GM18868 (cell line): ENCODE measurements around the gene CERCAM.
"Not testable (repeated sequence)": the region's sequence is repeated elsewhere in the genome, so short reads cannot be mapped to it uniquely, and the experiment has no call there.

ENCODE experiments used
- ATAC-seq: cut with Tn5 transposase; IDR thresholded peaks from one replicate; pipeline ENCODE4 v1.9.1; 2021; ENCODE audit warnings: mild to moderate bottlenecking, moderate library complexity; ENCODE audit not compliant: unreplicated experiment

The CERCAM gene

DNA sequence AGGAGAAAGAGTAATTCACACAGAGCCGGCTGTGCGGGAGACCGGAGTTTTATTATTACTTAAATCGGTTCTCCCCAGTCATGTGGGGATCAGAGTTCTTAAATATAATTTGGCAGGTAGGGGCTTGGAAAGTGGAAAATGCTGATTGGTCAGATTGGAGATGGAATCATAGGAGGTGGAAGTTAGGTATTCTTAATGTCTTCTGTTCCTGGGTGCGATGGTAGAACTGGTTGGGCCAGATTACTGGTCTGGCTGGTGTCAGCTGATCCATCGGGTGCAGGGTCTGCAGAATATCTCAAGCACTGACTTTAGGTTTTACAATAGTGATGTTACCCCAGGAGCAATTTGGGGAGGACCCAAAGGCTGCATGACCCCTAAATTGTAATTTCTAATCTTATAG, 4.6 kb upstream of the CERCAM start:
- no peak for ATAC-seq

DNA sequence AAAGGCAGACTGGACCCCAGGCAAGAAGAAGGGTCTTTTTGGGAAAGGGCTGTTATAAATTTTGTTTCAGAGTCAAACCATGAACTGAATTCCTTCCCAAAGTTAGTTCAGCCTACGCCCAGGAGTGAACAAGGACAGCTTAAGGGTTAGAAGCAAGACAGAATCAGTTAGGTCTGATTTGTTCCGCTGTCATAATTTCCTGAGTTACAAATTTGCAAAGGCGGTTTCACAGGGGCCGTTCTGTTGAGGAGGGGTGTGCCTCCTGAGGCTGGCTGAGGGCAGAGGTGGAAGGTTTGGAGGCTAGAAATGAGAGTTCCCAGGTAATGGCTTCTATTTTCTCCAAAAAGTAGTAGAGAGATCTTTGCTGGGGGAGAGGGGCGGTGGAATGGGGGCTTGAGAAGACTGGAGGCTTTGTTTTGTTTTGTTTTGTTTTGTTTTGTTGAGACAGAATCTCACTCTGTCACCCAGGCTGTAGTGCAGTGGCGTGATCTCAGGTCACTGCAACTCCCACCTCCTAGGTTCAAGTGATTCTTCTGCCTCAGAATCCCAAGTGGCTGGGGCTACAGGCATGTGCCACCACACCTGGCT, 4.1 kb upstream of the CERCAM start:
- no peak for ATAC-seq

DNA sequence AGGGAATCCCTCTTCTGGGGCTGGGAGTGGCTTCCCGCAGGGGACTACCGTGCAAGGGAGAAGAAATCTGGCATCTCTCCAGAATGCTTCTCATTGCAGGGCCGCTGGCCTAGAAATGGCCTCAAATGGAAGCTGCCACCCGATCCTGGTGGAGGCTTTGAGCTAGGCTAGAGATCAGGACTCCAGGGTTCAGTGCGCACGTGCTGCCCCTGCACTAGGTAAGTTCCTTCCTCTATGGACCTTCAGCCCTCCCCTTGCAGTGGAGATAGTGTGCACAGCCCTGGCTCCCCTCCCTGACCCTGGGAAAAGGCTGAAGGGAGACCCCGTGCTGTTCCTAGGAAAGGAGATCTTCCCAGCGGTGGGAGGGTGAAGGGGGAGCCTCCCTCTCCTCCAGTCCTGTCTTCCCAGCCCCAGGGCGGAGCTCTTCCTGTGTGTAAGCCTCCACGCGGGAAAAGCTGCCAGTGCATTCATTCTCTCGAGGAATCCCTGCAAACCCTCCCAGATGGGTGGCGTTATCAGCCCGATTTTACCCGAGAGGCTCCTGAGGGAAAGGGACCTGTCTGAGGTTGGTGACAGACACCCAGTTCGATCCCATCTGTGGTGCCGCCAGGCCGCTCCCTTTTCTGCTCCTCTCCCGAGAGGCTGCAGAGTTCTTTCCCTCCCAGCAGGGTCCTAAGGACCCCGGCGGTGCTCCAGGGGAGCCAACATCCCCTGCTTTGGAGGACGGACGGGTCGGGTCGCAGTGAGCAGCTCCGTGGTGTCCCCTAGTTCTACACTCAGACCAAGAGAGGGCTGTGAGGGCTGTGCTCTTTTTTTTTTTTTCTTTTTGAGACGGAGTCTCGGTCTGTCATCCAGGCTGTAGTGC, 1.4 kb upstream of the CERCAM start:
- no peak for ATAC-seq

DNA sequence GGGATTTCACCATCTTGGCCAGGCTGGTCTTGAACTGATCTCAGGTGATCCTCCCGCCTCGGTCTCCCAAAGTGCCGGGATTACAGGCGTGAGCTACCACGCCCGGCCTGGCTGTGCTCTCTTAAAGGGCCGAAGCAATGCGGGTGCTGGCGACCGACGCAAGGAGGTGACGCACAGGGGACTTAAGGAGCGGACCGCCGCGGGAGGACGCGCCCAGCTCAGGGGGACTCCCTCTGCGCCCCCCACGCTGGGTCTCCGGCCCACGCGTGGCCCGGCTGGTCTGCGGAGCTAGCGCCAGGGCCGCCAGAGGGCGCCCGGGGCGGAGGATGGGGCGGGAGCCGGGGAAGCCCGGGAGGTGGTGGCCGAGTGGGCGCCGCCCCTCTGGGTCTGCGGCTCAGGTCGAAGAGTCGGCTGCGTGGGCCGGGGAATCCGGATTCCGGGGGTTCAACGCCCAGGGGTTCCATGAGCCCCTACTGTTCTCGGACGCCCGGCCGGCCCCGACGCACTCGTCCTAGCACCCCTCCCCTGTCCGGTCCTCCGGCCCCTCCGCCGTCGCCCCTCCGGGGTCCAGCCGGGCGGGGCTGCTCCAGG, 502 bp upstream of the CERCAM start:
- ATAC-seq, result peak; percentile 76

DNA sequence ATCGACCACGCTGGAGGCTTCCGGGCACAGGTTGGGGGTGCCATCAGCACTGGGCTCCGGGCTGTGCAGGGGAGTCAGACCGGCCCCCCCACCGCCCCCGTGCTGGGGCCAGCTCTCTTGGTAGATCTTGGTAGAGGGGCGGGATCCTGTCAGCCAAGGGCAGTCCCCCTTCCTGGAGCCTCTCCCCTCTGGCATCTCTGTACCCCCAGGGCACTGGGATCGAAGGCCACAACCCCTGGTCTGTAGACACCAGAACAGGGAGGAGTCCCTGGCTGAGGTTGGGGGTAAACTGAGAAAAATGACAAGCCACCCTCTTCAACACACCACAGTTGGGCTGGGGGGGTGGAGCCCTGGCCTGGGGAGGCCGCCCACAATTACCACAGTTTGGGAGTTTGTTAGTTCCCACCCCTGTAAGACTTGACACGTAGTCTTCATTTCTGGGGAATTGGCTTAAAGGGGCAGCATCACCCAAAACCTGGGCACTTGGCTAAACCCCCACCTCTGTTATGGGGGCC, 882 bp downstream of the CERCAM start:
- no peak for ATAC-seq

DNA sequence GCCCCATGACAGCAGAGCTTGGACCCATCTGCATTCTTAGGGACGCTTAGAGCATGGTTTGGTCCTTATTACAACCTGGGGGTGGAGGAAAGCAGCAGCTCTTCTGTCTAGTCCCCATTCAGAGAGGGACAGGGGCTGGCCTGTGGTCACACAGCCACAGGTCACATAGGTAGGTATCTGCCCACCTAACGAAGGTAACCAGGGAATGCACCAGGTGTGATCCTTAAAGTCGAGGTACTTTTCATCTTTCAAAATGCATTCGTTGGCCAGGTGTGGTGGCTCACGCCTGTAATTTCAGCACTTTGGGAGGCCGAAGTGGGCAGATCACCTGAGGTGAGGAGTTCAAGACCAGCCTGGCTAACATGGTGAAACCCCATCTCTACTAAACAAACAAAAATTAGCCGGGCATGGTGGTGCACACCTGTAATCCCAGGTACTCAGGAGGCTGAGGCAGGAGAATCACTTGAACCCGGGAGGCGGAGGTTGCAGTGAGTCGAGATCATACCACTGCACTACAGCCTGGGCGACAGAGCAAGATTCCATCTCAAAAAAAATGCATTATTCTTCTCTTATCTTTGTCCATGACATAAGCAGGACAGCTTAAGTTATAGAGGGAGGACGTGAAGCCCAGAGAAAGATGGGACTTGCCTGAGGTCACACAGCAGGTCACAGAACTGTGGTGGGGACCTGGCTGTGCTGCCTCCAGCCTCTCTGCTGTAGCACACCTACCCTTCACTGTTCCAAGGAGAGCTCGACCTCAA, 1.5 kb downstream of the CERCAM start:
- not testable (repeated sequence) for ATAC-seq

DNA sequence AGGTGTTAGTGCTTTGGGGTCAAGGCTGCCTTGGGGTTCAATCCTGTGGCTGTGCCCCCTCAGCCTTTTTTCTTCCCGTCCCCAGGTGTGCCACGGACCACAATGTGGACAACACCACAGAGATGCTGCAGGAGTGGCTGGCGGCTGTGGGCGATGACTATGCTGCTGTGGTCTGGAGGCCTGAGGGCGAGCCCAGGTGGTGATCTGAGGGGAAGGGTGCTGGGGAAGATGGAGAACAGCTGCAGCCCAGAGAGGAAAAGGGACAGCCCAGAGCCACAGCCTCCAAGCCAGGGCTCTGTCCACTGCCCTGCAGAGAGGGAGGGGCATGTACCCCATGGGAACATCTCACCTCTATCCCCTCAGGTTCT, 2.1 kb downstream of the CERCAM start:
- ATAC-seq, result no peak

DNA sequence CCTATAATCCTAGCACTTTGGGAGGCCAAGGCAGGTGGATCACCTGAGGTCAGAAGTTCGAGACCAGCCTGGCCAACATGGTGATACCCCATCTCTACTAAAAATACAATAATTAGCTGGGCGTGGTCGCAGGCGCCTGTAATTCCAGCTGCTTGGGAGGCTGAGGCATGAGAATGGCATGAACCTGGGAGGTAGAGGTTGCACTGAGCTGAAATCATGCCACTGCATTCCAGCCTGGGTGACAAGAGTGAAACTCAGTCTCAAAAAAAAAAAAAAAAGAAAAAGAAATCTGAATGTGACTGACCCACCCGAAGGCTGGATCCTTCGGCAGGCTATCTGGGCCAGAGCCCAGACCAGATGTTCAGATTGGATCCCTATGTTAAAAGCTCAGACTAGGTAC, 2.7 kb downstream of the CERCAM start:
- ATAC-seq, result not testable (repeated sequence)

DNA sequence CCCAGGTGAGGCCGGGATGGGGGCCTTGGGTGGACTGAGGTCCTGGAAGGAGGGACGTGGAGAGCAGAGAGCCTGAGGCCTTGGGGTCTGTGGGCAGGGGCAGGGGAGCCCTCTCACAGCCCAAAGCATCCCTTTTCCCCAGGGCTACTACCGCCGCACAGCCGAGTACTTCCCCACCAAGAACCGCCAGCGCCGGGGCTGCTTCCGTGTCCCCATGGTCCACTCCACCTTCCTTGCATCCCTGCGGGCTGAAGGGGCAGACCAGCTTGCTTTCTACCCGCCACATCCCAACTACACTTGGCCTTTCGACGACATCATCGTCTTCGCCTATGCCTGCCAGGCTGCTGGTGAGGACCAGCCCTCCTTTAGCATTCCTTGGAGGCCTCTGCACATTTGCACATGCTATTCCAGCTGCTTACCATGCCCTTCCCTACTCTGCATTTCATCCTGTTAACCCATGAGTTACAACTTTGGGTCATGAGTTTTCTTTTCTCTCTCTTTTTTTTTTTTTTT, 3.7 kb downstream of the CERCAM start:
- no peak for ATAC-seq

DNA sequence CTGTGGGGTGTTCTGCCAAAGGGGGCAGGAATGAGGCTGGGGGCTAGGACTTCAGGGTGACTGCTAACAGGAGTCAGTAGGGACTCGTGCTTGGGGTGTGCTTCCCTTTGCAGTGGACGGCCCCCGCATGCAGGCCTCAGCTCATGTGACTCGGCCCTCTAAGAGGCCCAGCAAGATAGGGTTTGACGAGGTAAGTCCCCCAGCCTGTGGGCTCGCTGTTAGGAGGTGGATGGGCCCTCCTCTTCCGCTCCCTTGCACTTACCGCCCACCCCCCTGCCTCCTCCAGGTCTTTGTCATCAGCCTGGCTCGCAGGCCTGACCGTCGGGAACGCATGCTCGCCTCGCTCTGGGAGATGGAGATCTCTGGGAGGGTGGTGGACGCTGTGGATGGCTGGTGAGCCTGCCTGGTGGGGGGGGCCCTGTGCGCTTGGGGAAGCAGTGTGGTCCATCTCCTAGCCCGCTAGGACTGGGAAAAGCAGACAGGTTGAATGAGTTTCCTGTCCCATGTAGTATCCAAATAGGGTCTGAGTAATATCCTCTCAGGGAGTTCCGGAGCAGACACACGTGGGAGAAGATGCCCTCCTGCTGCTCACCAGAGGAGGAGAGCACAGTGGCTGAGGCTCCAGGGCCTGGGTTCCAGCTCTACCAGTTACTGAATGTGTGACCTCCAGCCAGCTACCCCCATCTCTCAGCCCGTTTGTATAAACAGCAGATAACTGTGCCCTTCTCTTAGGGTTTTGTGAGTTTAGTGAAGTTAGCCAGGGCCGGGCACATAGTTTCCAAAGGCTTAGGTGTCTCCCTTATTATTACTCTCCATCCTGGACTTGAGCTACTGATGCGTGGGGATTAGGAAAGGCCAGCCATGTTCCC, 8.2 kb downstream of the CERCAM start:
- ATAC-seq, result no peak

DNA sequence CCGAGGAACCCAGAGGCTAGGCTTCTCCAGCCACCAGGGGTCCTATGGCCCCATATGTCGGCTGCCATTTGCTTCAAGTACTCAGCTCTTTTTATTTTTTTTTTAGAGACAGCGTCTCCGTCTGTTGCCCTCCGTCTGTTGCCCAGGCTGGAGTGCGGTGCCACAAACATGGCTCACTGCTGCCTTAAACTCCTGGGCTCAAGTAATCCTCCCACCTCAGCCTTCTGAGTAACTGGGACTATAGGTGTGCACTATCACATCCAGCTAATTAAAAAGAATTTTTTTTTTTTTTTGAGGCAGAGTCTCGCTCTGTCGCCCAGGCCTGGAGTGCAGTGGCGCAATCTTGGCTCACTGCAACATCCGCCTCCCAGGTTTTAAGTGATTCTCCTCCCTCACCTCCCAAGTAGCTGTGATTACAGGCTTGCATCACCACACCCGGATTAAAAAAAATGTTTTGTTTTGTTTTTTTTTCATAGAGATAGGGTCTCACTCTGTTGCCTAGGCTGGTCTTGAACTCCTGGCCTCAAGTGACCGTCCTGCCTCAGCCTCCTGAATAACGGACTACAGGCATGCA, 8.9 kb downstream of the CERCAM start:
- ATAC-seq, result no peak

DNA sequence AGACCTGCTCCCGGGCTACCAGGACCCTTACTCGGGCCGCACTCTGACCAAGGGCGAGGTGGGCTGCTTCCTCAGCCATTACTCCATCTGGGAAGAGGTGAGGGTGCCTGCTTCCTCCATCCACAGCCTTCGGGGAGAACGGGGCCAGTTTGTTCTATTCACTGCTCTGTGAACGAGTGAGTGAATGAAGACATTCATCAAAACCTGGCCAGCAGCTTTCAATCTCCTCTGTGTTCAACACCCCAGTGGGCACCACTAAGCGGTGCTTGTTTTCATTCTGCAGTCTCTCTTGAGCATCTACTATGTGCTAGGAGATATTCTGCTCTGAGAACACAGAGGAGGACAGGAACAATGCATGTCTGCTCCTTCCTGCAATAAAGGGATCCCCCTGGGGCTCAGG, 10.6 kb downstream of the CERCAM start:
- no peak for ATAC-seq

DNA sequence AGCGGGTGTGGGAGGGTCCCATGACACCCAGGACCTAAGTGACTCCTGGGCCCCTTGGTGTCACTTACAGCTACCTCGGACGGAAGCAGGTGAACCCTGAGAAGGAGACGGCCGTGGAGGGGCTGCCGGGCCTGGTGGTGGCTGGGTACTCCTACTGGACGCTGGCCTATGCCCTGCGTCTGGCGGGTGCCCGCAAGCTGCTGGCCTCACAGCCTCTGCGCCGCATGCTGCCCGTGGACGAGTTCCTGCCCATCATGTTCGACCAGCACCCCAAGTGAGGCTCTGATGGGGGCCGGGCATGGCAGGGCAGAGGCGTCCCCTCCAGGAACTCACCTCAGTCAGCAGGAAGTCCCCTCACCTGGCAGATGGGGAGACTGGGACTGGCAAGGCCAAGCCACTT, 13.7 kb downstream of the CERCAM start:
- no peak for ATAC-seq

DNA sequence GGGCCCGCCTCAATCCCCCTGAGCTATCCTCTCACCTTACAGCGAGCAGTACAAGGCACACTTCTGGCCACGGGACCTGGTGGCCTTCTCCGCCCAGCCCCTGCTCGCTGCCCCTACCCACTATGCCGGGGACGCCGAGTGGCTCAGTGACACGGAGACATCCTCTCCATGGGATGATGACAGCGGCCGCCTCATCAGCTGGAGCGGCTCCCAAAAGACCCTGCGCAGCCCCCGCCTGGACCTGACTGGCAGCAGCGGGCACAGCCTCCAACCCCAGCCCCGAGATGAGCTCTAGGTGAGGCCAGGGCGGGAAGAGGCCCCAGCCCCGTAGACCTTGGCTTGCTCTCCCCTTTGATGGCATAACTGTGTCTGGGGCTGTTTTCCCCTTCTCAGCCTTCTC, 15.0 kb downstream of the CERCAM start:
- no peak for ATAC-seq

DNA sequence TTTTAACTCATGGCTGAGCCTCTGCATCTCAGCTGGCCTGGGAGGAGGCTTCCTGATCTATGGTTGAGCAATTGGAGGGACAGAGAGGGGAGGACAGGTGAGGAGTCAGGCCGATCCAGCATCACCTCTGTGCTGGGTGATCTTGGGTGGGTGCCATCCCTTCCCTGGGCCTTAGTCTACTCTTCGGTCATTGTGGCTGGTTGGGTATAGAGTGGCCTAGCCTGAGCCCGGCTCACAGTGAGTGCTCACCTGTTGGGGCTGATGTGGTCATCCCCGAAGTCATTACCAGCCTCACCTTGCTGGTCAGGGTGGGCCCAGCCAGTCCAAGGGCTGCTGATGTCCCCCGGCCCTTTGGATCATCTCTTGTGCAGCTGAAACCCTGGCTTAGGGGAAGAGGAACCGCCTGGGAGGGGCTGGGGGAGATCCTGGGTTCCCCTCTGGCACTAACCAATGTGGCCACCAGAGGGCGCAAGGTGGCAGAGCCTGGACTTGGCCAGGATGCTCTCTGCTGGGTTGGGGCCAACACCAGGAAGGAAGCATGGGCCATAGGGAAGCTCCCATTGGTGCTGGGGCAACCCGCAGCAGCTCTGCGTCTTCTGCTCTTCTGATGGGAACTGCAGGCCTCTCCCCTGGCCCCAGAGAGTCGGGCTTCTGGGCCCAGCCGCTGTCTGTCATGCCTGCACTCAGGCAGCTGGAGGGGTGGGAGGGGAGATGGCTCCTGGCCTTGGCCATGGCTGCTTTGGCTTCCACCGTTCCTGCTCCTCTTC, 17.9 kb downstream of the CERCAM start:
- ATAC-seq, result no peak

DNA sequence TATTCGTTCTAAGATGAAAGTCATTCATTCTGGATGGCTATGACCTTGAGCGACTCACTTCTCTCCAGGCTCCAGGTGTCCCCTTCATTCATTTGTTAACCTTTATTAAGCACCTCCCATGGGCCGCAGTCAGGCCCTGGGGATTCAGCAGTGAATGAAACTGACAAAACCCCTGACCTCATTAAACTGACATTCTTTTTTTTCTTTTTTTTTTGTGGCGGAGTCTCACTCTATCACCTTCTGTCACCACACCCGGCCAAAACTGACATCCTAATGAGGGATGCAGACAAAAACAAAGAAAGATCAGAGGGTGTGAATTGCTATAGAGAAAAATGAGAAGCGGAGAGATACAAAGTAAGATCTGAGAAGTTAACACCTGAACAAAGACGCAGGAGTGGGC, 18.6 kb downstream of the CERCAM start:
- no peak for ATAC-seq

DNA sequence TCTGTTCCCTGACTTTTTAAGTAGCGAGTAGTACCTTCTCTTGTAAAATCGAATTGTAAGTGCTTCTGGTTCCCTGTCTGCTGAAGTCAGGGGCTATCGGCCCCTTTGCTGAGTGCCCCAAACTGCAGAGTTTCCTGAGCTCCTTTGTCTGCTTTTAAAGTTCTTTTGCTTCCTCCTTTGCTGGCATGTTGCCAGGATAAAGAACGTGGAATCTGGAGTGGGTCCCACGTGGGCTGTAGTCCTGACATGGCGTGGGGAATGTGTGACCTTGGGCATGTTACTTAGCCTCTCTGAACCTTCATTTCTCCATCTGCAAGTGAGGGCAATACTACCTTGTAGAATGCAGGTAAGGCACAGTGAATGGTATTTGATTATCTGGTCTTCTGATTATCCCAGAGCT, 21.5 kb downstream of the CERCAM start:
- no peak for ATAC-seq

DNA sequence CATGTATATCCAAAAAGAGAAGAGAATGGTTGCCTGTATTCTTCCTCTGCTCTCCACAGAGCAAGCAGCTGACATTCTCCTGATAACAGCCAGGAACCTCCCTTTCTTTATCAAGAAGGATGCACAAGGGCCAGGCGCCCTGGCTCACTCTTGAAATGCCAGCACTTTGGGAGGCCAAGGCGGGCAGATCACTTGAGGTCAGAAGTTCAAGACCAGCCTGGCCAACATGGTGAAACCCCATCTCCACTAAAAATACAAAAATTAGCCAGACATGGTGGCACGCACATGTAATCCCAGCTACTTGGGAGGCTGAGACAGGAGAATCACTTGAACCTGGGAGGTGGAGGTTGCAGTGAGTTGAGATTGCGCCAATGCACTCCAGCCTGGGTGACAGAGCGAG, 25.8 kb downstream of the CERCAM start:
- ATAC-seq, result not testable (repeated sequence)

DNA sequence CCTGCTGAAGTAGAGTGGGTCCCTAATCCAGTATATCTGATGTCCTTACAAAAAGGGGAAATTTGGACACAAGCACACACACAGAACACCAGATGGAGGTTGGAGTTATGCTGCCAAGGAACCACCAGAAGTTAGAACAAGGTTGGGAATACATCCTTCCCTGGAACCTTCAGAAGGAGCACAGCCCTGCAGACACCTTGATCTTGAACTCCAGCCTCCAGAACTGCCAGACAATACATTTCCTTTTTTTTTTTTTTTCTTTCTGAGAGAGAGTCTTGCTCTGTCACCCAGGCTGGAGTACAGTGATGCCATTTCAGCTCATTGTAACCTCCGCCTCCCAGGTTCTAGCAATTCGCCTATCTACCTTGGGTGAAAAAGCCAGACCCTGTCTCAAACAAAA, 28.1 kb downstream of the CERCAM start:
- no peak for ATAC-seq
